Keratinocyte (primary cell): Measurements from ENCODE around the gene RFC1. TPM values are rescaled to one million over a fixed set of nuclear protein-coding genes. Genes with fewer than 3 reads are reported as not detected.
"Not testable (repeated sequence)": the region's sequence is repeated elsewhere in the genome, so short reads cannot be mapped to it uniquely, and the experiment has no call there.

Experiments used
- DNase-seq: peaks from one replicate; pipeline ENCODE4 v3.0.0-alpha.2; 2011; ENCODE audit warnings: low read depth, missing footprints, low spot score
- FAIRE-seq: peaks from 2 replicates; lab custom pipeline; 2011; peaks lifted over from hg19 to GRCh38; lab: Jason Lieb, UNC
- H2AFZ ChIP-seq: 2 replicates; pipeline ENCODE4 v1.6.0; 2012; ENCODE audit warnings: low read length, control low read depth, inconsistent platforms; ENCODE audit not compliant: control insufficient read depth
- H3K27ac ChIP-seq: 2 replicates; pipeline ENCODE4 v1.5.1; 2011; ENCODE audit warnings: low read length; ENCODE audit not compliant: control insufficient read depth, insufficient read depth
- H3K27me3 ChIP-seq: 3 replicates; pipeline ENCODE4 v1.6.0; 2011; ENCODE audit warnings: low read length; ENCODE audit not compliant: control insufficient read depth, insufficient read depth; ENCODE audit errors: extremely low read depth
- H3K36me3 ChIP-seq, 2 experiments: 2 replicates in 1 of 2; 3 replicates in 1 of 2; pipeline ENCODE4 v1.5.1; 2011; ENCODE audit warnings: low read length in 2 of 2, mild to moderate bottlenecking in 1 of 2; ENCODE audit not compliant: control insufficient read depth in 2 of 2, insufficient read depth in 2 of 2; ENCODE audit errors: extremely low read depth in 1 of 2
- H3K4me1 ChIP-seq: 3 replicates; pipeline ENCODE4 v1.5.1; 2011; ENCODE audit warnings: low read length; ENCODE audit not compliant: control insufficient read depth, insufficient read depth; ENCODE audit errors: extremely low read depth
- H3K4me2 ChIP-seq: 3 replicates; pipeline ENCODE4 v1.6.0; 2011; ENCODE audit warnings: low read depth, low read length; ENCODE audit not compliant: control insufficient read depth, insufficient read depth; ENCODE audit errors: extremely low read depth
- H3K4me3 ChIP-seq, 3 experiments: fragments of 200-600 bp in 1 of 3; sonication (generic) in 1 of 3; 2 replicates in 2 of 3; 3 replicates in 1 of 3; pipeline ENCODE4 v1.5.1; 2011 to 2016; ENCODE audit warnings: low read length in 3 of 3, mild to moderate bottlenecking in 3 of 3, control low read depth in 2 of 3, inconsistent platforms in 1 of 3, low read depth in 1 of 3, mixed read lengths in 1 of 3, mixed run types in 1 of 3, moderate library complexity in 1 of 3; ENCODE audit not compliant: control insufficient read depth in 2 of 3, insufficient read depth in 2 of 3; ENCODE audit errors: extremely low read depth in 1 of 3
- H3K79me2 ChIP-seq: 2 replicates; pipeline ENCODE4 v1.6.0; 2012; ENCODE audit warnings: low read length; ENCODE audit not compliant: control insufficient read depth, insufficient read depth
- H3K9ac ChIP-seq: 3 replicates; pipeline ENCODE4 v1.6.0; 2011; ENCODE audit warnings: low read length; ENCODE audit not compliant: control insufficient read depth, insufficient read depth; ENCODE audit errors: extremely low read depth
- H3K9me1 ChIP-seq: 3 replicates; pipeline ENCODE4 v1.6.0; 2011; ENCODE audit warnings: low read length; ENCODE audit not compliant: control insufficient read depth, insufficient read depth; ENCODE audit errors: extremely low read depth
- H3K9me3 ChIP-seq: 2 replicates; pipeline ENCODE4 v1.5.1; 2012; ENCODE audit warnings: low read depth, low read length; ENCODE audit not compliant: control insufficient read depth
- H4K20me1 ChIP-seq: 3 replicates; pipeline ENCODE4 v1.6.0; 2011; ENCODE audit warnings: low read length; ENCODE audit not compliant: control insufficient read depth, insufficient read depth; ENCODE audit errors: extremely low read depth
- CTCF ChIP-seq, 3 experiments: IDR thresholded peaks in 1 of 3; conservative IDR thresholded peaks in 1 of 3; optimal IDR thresholded peaks in 1 of 3; 2 replicates in 2 of 3; 3 replicates in 1 of 3; pipeline versions ENCODE3 to v1.5.1; 2011; ENCODE audit warnings: low read length in 3 of 3, mild to moderate bottlenecking in 3 of 3, moderate library complexity in 2 of 3, control low read depth in 1 of 3, inconsistent platforms in 1 of 3; ENCODE audit not compliant: insufficient read depth in 2 of 3; ENCODE audit errors: extremely low read depth in 1 of 3
- EZH2 ChIP-seq: IDR thresholded peaks from one replicate; pipeline ENCODE4 v1.6.1; 2012; ENCODE audit warnings: inconsistent platforms, mild to moderate bottlenecking, low read length, moderate library complexity
- dilution Hi-C: fragments of 300-500 bp; cut with MboI; formaldehyde crosslinking; loops from one replicate; pipeline ENCODE4 v1.7.0; 2020; ENCODE audit warnings: low sequenced_read_pairs; ENCODE audit not compliant: extremely low pct_ligation_motif_present
- polyA plus RNA-seq, 5 experiments: library from polyadenylated mRNA; depleted of rRNA in 3 of 5; stranded (reverse) in 3 of 5; stranded (forward) in 1 of 5; unstranded in 1 of 5; fragments of >200 nt; gene quantifications; 1 replicate in 1 of 5; 2 replicates in 3 of 5; 3 replicates in 1 of 5; pipeline versions ENCODE4 v1.2.1 to v1.2.3, GENCODE V29; 2011 to 2012; ENCODE audit warnings: missing spikeins in 2 of 5, low read depth in 1 of 5, low replicate concordance in 1 of 5

RFC1 gene
- polyA plus RNA-seq, 1 donor (not counting 4 experiments of a cell fraction or from before 2014, with no cell fraction given): 17.4 TPM

- Histone ChIP-seq H3K9ac (peak overlapping the region; percentile 69), H3K4me3 (peak overlapping the region in 2 of 3 experiments; percentile 59 to 65), H3K36me3 (peaks cover 0 to 2% of the 10 kb centered on the region in 2 experiments), H3K27ac (peak overlapping the region; percentile 87), H3K4me1 (peaks cover 25% of the 10 kb centered on the region), H3K9me3 (no peaks in the 10 kb centered on the region), H3K9me1 (no peaks in the 10 kb centered on the region), H4K20me1 (no peaks in the 10 kb centered on the region), H2AFZ (peak overlapping the region; percentile 74), H3K27me3 (no peaks in the 10 kb centered on the region), H3K79me2 (peaks cover 74% of the 10 kb centered on the region), H3K4me2 (peak overlapping the region; percentile 97)
- no peak for DNase-seq
- dilution Hi-C loops: no loop called here
- TF ChIP-seq CTCF (optimal IDR thresholded peaks at IDR 0.05 in 1 of 3, IDR thresholded peaks at IDR 0.05 in 1 of 3, conservative IDR thresholded peaks at IDR 0.05 in 1 of 3; ENCODE audit: extremely low read depth in 1 of 3, insufficient read depth in 2 of 3, low read length in 3 of 3) (no peak), EZH2 (no peak)
- FAIRE-seq: peak; percentile 41
Observed at GRCh38 chr4:39353478-39354253, 12.5 kb downstream of the RFC1 start.

- FAIRE-seq, H3K9me3 ChIP-seq, H2AFZ ChIP-seq, DNase-seq, H3K36me3 ChIP-seq, H3K27me3 ChIP-seq, H3K9me1 ChIP-seq, H4K20me1 ChIP-seq, dilution Hi-C loops: not testable (repeated sequence)
- H3K4me3 ChIP-seq: peak overlapping the region in 2 of 3 experiments; percentile 33 to 59
- H3K27ac ChIP-seq: peak overlapping the region; percentile 87
- peaks cover 29% of the 10 kb centered on the region for H3K4me1 ChIP-seq
- H3K79me2 ChIP-seq: peaks cover 72% of the 10 kb centered on the region
- peak overlapping the region; percentile 69 for H3K9ac ChIP-seq
- peak overlapping the region; percentile 97 for H3K4me2 ChIP-seq
Observed at GRCh38 chr4:39353149-39353477, 13.0 kb downstream of the RFC1 start.
